ENCODE data around the gene C1QTNF8.

C1QTNF8 gene

GRCh38 chr16:1095450-1096168, 435 bp downstream of the C1QTNF8 start:
- TF ChIP-seq KLF7 (tag by site-specific recombination; IDR thresholded peaks at IDR 0.05; ENCODE audit: borderline replicate concordance) (no peak), PATZ1 (tag by site-specific recombination; IDR thresholded peaks at IDR 0.05) (0 out of 2 replicates have a peak, but pooled peaks have one; percentile 15), SCRT1 (tag by site-specific recombination; IDR thresholded peaks at IDR 0.05; ENCODE audit: borderline replicate concordance) (no peak), ZEB2 (tag by site-specific recombination; IDR thresholded peaks at IDR 0.05) (no peak), ZNF416 (tag by site-specific recombination; IDR thresholded peaks at IDR 0.05) (no peak), IKZF3 (tag by site-specific recombination; IDR thresholded peaks at IDR 0.05) (peak; percentile 49; the same call in 1 of the 2 replicates), ZNF112 (tag by site-specific recombination; IDR thresholded peaks at IDR 0.05) (no peak), BCL11A (tag by site-specific recombination; IDR thresholded peaks at IDR 0.05; ENCODE audit: low read depth) (no peak), ZNF600 (tag by site-specific recombination; IDR thresholded peaks at IDR 0.05) (0 out of 2 replicates have a peak, but pooled peaks have one; percentile 20), ZNF488 (tag by site-specific recombination; IDR thresholded peaks at IDR 0.05) (no peak), BCL6B (tag by site-specific recombination; IDR thresholded peaks at IDR 0.05) (no peak), KLF16 (tag by site-specific recombination; IDR thresholded peaks at IDR 0.05) (no peak), GLIS1 (tag by site-specific recombination; IDR thresholded peaks at IDR 0.05) (peak; percentile 86)
- TF ChIP-seq, protein P1, sequence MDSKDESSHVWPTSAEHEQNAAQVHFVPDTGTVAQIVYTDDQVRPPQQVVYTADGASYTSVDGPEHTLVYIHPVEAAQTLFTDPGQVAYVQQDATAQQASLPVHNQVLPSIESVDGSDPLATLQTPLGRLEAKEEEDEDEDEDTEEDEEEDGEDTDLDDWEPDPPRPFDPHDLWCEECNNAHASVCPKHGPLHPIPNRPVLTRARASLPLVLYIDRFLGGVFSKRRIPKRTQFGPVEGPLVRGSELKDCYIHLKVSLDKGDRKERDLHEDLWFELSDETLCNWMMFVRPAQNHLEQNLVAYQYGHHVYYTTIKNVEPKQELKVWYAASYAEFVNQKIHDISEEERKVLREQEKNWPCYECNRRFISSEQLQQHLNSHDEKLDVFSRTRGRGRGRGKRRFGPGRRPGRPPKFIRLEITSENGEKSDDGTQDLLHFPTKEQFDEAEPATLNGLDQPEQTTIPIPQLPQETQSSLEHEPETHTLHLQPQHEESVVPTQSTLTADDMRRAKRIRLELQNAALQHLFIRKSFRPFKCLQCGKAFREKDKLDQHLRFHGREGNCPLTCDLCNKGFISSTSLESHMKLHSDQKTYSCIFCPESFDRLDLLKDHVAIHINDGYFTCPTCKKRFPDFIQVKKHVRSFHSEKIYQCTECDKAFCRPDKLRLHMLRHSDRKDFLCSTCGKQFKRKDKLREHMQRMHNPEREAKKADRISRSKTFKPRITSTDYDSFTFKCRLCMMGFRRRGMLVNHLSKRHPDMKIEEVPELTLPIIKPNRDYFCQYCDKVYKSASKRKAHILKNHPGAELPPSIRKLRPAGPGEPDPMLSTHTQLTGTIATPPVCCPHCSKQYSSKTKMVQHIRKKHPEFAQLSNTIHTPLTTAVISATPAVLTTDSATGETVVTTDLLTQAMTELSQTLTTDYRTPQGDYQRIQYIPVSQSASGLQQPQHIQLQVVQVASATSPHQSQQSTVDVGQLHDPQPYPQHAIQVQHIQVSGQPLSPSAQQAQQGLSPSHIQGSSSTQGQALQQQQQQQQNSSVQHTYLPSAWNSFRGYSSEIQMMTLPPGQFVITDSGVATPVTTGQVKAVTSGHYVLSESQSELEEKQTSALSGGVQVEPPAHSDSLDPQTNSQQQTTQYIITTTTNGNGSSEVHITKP (tag by site-specific recombination; IDR thresholded peaks at IDR 0.05): peak; percentile 77
- TF ChIP-seq, protein P2, sequence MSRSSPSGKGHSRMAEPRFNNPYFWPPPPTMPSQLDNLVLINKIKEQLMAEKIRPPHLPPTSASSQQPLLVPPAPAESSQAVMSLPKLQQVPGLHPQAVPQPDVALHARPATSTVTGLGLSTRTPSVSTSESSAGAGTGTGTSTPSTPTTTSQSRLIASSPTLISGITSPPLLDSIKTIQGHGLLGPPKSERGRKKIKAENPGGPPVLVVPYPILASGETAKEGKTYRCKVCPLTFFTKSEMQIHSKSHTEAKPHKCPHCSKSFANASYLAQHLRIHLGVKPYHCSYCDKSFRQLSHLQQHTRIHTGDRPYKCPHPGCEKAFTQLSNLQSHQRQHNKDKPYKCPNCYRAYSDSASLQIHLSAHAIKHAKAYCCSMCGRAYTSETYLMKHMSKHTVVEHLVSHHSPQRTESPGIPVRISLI (tag by site-specific recombination; IDR thresholded peaks at IDR 0.05): no peak
- CTCF ChIA-PET: interaction anchor here (0.8 to 1.0 kb wide), 2 partner anchors 31 to 38 kb away, joined by 3 to 5 read pairs; no protein-coding TSS in a partner anchor
- no peak overlapping the region for H3K27ac ChIP-seq (ENCODE audit: extremely low read depth, low read depth, low read length)
- no peaks in the 10 kb centered on the region for H3K36me3 ChIP-seq (ENCODE audit: control insufficient read depth in 2 of 2, insufficient read depth in 1 of 2, low read length in 2 of 2)
- H3K4me3 ChIP-seq (ENCODE audit: low read depth, low read length): no peak overlapping the region
- no peaks in the 10 kb centered on the region for H3K9me3 ChIP-seq (ENCODE audit: control insufficient read depth, insufficient read depth, low read depth, low read length)
- POLR2A ChIA-PET: no interaction called here
- H3K4me1 ChIP-seq (ENCODE audit: control insufficient read depth, insufficient read depth, low read length): no peaks in the 10 kb centered on the region
